HG03571 (cell line): ENCODE measurements around the gene FAM53B.

ENCODE experiments used
- ATAC-seq: cut with Tn5 transposase; IDR thresholded peaks from one replicate; pipeline ENCODE4 v1.9.1; 2021; ENCODE audit not compliant: unreplicated experiment

FAM53B gene

GRCh38 chr10:124667425-124668345 lies 76.5 kb downstream of the FAM53B start:
- no peak for ATAC-seq

GRCh38 chr10:124666494-124666893 lies 77.7 kb downstream of the FAM53B start:
- no peak for ATAC-seq

GRCh38 chr10:124665980-124666379 lies 78.2 kb downstream of the FAM53B start:
- no peak for ATAC-seq

- ATAC-seq = no peak
These were observed 78.6 kb downstream of the FAM53B start for GRCh38 chr10:124665558-124665957.

GRCh38 chr10:124665091-124665490 lies 79.1 kb downstream of the FAM53B start:
- no peak for ATAC-seq

GRCh38 chr10:124663766-124664360 lies 80.3 kb downstream of the FAM53B start:
- ATAC-seq = no peak

- ATAC-seq = no peak
These were observed 81.0 kb downstream of the FAM53B start for GRCh38 chr10:124663228-124663627.

- no peak for ATAC-seq
These were observed 82.5 kb downstream of the FAM53B start for GRCh38 chr10:124661660-124662180.

- no peak for ATAC-seq
These were observed 83.6 kb downstream of the FAM53B start for GRCh38 chr10:124660404-124661125.

- no peak for ATAC-seq
These were observed 84.8 kb downstream of the FAM53B start for GRCh38 chr10:124659380-124659779.

GRCh38 chr10:124658591-124659242 lies 85.5 kb downstream of the FAM53B start:
- ATAC-seq = no peak

GRCh38 chr10:124657806-124658205 lies 86.4 kb downstream of the FAM53B start:
- ATAC-seq = no peak

GRCh38 chr10:124656541-124656940 lies 87.6 kb downstream of the FAM53B start:
- ATAC-seq = no peak

GRCh38 chr10:124656113-124656490 lies 88.1 kb downstream of the FAM53B start:
- ATAC-seq = no peak

- ATAC-seq = no peak
These were observed 88.7 kb downstream of the FAM53B start for GRCh38 chr10:124655191-124656112.

- ATAC-seq = no peak
These were observed 89.5 kb downstream of the FAM53B start for GRCh38 chr10:124654686-124655085.

GRCh38 chr10:124653811-124654651 lies 90.1 kb downstream of the FAM53B start:
- no peak for ATAC-seq

- ATAC-seq = no peak
These were observed 90.9 kb downstream of the FAM53B start for GRCh38 chr10:124653311-124653710.

- ATAC-seq = no peak
These were observed 91.5 kb downstream of the FAM53B start for GRCh38 chr10:124652701-124653100.
